ENCODE data around the gene BOC. TPM values are rescaled to one million over a fixed set of nuclear protein-coding genes. Genes with fewer than 3 reads are reported as not detected.

BOC gene
- total and polyA plus RNA-seq, 2 of the 8 experiments (the other 6 are each of a cell fraction or from before 2014, with no cell fraction given): 6.9 to 9.3 TPM

DNA sequence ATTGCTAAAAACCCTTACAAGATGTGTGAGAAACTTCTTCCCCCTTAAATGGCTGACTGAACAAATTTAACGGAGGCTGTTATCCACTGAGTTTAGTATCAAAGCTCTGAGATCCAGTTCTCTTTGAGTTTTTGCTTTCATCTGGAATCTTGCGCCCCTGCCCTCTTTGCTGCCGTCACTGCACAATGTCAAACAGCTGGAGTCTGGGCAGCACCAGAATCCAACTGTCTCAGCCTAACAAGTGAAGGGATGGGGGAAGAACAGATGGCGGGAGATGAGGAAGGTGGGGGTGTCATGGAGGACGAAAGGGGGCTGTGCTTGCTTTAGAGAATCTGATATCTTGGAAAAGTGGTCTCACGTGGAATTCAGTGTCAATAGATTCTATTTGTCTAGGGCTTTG lies 7.0 kb upstream of the BOC start:
- FAIRE-seq (no peak), DNase-seq (ENCODE audit: low read depth in 1 of 2, low spot score in 2 of 2) (no peak)
- Histone ChIP-seq H3K27ac (ENCODE audit: low read depth, low read length) (no peak overlapping the region), H2BK15ac (ENCODE audit: low read length) (no peak overlapping the region), H3K56ac (replicated peaks; ENCODE audit: insufficient read length, low read depth, low read length) (no peak overlapping the region), H4K8ac (ENCODE audit: extremely low read depth, insufficient read depth, low read length) (no peak overlapping the region), H3K4me1 (replicated peaks in 1 of 4; ENCODE audit: control insufficient read depth in 3 of 4, insufficient read depth in 4 of 4, low read length in 3 of 4) (peaks cover 0 to under 1% (median 0%) of the 10 kb centered on the region in 4 experiments; a peak in 1 of 7 replicates), H3K79me2 (ENCODE audit: control insufficient read depth in 1 of 2, insufficient read depth in 2 of 2, low read length in 2 of 2) (no peaks in the 10 kb centered on the region), H3K18ac (ENCODE audit: extremely low read depth, low read length) (no peak overlapping the region), H3K9me3 (ENCODE audit: insufficient read depth in 2 of 2, low read depth in 1 of 2, low read length in 1 of 2) (no peaks in the 10 kb centered on the region), H2BK5ac (ENCODE audit: low read depth, low read length) (no peak overlapping the region), H2BK120ac (replicated peaks; ENCODE audit: low read depth, low read length) (no peak overlapping the region), H3K14ac (ENCODE audit: insufficient read length) (no peak overlapping the region), H2AFZ (ENCODE audit: low read length) (no peak overlapping the region), H3K4ac (replicated peaks; ENCODE audit: insufficient read length, low read depth, low read length) (no peak overlapping the region), H3K36me3 (ENCODE audit: control insufficient read depth in 2 of 4, insufficient read depth in 4 of 4, low read length in 3 of 4) (no peaks in the 10 kb centered on the region), H3K4me3 (ENCODE audit: extremely low read depth in 1 of 4, insufficient read depth in 2 of 4, low read depth in 3 of 4, low read length in 4 of 4) (no peak overlapping the region), H4K5ac (ENCODE audit: insufficient read length, low read depth, low read length) (no peak overlapping the region), H3K9ac (replicated peaks in 1 of 4; ENCODE audit: extremely low read depth in 1 of 4, low read depth in 3 of 4, low read length in 3 of 4) (no peak overlapping the region), H3K4me2 (ENCODE audit: insufficient read depth in 1 of 2, low read depth in 2 of 2, low read length in 2 of 2) (no peak overlapping the region), H4K91ac (replicated peaks; ENCODE audit: insufficient read length, low read length) (no peak overlapping the region), H4K20me1 (replicated peaks in 1 of 2; ENCODE audit: control insufficient read depth in 1 of 2, insufficient read depth in 2 of 2, low read length in 2 of 2) (no peaks in the 10 kb centered on the region), H3K27me3 (replicated peaks in 1 of 4; ENCODE audit: control insufficient read depth in 3 of 4, extremely low read depth in 1 of 4, insufficient read depth in 3 of 4, low read length in 3 of 4) (no peaks in the 10 kb centered on the region), H3K23ac (ENCODE audit: insufficient read length) (no peak overlapping the region), H2AK5ac (ENCODE audit: low read depth, low read length) (no peak overlapping the region), H2BK20ac (ENCODE audit: low read length) (no peak overlapping the region), H3K23me2 (ENCODE audit: low read depth, low read length) (no peaks in the 10 kb centered on the region; the same call in 1 of the 2 replicates), H3K79me1 (ENCODE audit: low read depth, low read length) (no peaks in the 10 kb centered on the region), H2BK12ac (ENCODE audit: low read depth, low read length) (no peak overlapping the region)
- CTCF ChIA-PET (ENCODE audit: partially characterized antibody): interaction anchor here (0.7 to 1.2 kb wide), 6 partner anchors 29 to 419 kb away, joined by 3 to 5 read pairs (median 4); no protein-coding TSS in a partner anchor
- WGBS, 2 experiments (ENCODE audit: extremely low coverage in 1 of 2, insufficient coverage in 1 of 2, insufficient read length in 1 of 2, insufficient replicate concordance in 2 of 2, low coverage in 1 of 2, low lambda C conversion rate in 2 of 2, missing lambda C conversion rate in 1 of 2): 85% methylated on average over 6 of the region's 6 CpGs; no CpG with 5 or more reads in 1 of the 2 experiments
- POLR2A ChIA-PET (ENCODE audit: partially characterized antibody): interaction anchor here (0.7 to 1.2 kb wide), 2 partner anchors 35 to 49 kb away, joined by 3 to 7 read pairs; no protein-coding TSS in a partner anchor
